ENCODE data around the gene UBASH3B.

DNA sequence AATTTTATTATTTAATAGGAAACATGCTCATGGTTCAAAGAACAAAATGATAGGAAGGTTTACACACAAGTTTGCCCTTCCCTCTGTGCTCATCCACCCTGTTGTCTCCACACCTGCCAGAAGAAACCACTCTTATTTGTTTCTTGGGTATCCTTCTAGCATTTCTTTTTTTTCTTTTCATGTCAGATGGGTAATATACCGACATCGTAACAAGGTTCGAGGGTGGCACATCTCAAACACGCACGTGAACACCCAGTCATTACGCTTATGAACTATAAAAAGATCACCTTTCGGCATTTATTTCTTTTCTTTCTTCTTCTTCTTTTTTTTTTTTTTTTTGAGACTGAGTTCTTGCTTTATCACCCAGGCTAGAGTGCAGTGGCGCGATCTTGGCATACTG is 70.5 kb downstream of the UBASH3B start:
- TF ChIP-seq, protein P1, sequence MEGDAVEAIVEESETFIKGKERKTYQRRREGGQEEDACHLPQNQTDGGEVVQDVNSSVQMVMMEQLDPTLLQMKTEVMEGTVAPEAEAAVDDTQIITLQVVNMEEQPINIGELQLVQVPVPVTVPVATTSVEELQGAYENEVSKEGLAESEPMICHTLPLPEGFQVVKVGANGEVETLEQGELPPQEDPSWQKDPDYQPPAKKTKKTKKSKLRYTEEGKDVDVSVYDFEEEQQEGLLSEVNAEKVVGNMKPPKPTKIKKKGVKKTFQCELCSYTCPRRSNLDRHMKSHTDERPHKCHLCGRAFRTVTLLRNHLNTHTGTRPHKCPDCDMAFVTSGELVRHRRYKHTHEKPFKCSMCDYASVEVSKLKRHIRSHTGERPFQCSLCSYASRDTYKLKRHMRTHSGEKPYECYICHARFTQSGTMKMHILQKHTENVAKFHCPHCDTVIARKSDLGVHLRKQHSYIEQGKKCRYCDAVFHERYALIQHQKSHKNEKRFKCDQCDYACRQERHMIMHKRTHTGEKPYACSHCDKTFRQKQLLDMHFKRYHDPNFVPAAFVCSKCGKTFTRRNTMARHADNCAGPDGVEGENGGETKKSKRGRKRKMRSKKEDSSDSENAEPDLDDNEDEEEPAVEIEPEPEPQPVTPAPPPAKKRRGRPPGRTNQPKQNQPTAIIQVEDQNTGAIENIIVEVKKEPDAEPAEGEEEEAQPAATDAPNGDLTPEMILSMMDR (conservative IDR thresholded peaks at IDR 0.05 in 1 of 2, IDR thresholded peaks at IDR 0.05 in 1 of 2; ENCODE audit: low read depth in 1 of 2, low read length in 2 of 2): no peak
- no peak for TF ChIP-seq EZH2 (IDR thresholded peaks at IDR 0.05; ENCODE audit: low read length, missing control alignments)

All from fibroblast of lung (primary cell).